ENCODE measurements around the gene TRUB1. TPM values are rescaled to one million over a fixed set of nuclear protein-coding genes. Genes with fewer than 3 reads are reported as not detected.

TRUB1 gene
- total RNA-seq, 6 experiments from 2014 or later, result 17.4 to 23.2 (median 22.3) TPM

GRCh38 chr10:115003396-115003795, 65.4 kb downstream of the TRUB1 start:
- TF ChIP-seq CTCF (IDR thresholded peaks at IDR 0.05), result no peak
- H3K9me3 Mint-ChIP-seq, result no peaks in the 10 kb centered on the region
- no peak overlapping the region for H3K27ac Mint-ChIP-seq
- peaks cover 13% of the 10 kb centered on the region for H3K4me1 Mint-ChIP-seq (ENCODE audit: low read depth)
- no peaks in the 10 kb centered on the region for H3K36me3 Mint-ChIP-seq (ENCODE audit: low read depth)
- DNase-seq, result no peak
- H3K27me3 Mint-ChIP-seq (ENCODE audit: insufficient read depth), result peaks cover 5% of the 10 kb centered on the region; the same call in 1 of the 2 replicates
- H3K4me3 Mint-ChIP-seq, result no peak overlapping the region

- no peaks in the 10 kb centered on the region for H3K36me3 Mint-ChIP-seq (ENCODE audit: low read depth)
- H3K4me1 Mint-ChIP-seq (ENCODE audit: low read depth), result peaks cover 13% of the 10 kb centered on the region
- H3K9me3 Mint-ChIP-seq, result no peaks in the 10 kb centered on the region
- no peak overlapping the region for H3K4me3 Mint-ChIP-seq
- no peak overlapping the region for H3K27ac Mint-ChIP-seq
- peaks cover 5% of the 10 kb centered on the region; the same call in 1 of the 2 replicates for H3K27me3 Mint-ChIP-seq (ENCODE audit: insufficient read depth)
- DNase-seq, result no peak
- TF ChIP-seq CTCF (IDR thresholded peaks at IDR 0.05), result no peak
Observed at GRCh38 chr10:115004236-115004862, 66.4 kb downstream of the TRUB1 start.

- no peak overlapping the region for H3K27ac Mint-ChIP-seq
Observed at GRCh38 chr10:115005771-115006170, 67.8 kb downstream of the TRUB1 start.

GRCh38 chr10:115018185-115018931, 80.4 kb downstream of the TRUB1 start:
- Mint-ChIP-seq H3K27ac (no peak overlapping the region), H3K4me1 (ENCODE audit: low read depth) (no peaks in the 10 kb centered on the region), H3K36me3 (ENCODE audit: low read depth) (no peaks in the 10 kb centered on the region), H3K27me3 (ENCODE audit: insufficient read depth) (peaks cover 17% of the 10 kb centered on the region; the same call in 1 of the 2 replicates), H3K9me3 (no peaks in the 10 kb centered on the region), H3K4me3 (no peak overlapping the region)
- no peak for TF ChIP-seq CTCF (IDR thresholded peaks at IDR 0.05)
- DNase-seq, result no peak

More at GRCh38 chr10:115005771-115006170, 67.8 kb downstream of the TRUB1 start:
- DNase-seq, result no peak
- Mint-ChIP-seq H3K27me3 (ENCODE audit: insufficient read depth) (peaks cover 6% of the 10 kb centered on the region), H3K4me1 (ENCODE audit: low read depth) (peaks cover 11% of the 10 kb centered on the region), H3K4me3 (no peak overlapping the region), H3K9me3 (no peaks in the 10 kb centered on the region), H3K36me3 (ENCODE audit: low read depth) (no peaks in the 10 kb centered on the region)
- no peak for TF ChIP-seq CTCF (IDR thresholded peaks at IDR 0.05)

- DNase-seq, result no peak
- H3K36me3 Mint-ChIP-seq (ENCODE audit: low read depth), result no peaks in the 10 kb centered on the region
- H3K9me3 Mint-ChIP-seq, result no peaks in the 10 kb centered on the region
- H3K4me1 Mint-ChIP-seq (ENCODE audit: low read depth), result no peaks in the 10 kb centered on the region
- TF ChIP-seq CTCF (IDR thresholded peaks at IDR 0.05), result no peak
- no peak overlapping the region for H3K4me3 Mint-ChIP-seq
- H3K27ac Mint-ChIP-seq, result no peak overlapping the region
- H3K27me3 Mint-ChIP-seq (ENCODE audit: insufficient read depth), result peaks cover 18% of the 10 kb centered on the region; the same call in 1 of the 2 replicates
Observed at GRCh38 chr10:115020449-115020848, 82.5 kb downstream of the TRUB1 start.
